Measurements from ENCODE around the gene DAP3. TPM values are rescaled to one million over a fixed set of nuclear protein-coding genes. Genes with fewer than 3 reads are reported as not detected.
"Not testable (repeated sequence)": the region's sequence is repeated elsewhere in the genome, so short reads cannot be mapped to it uniquely, and the experiment has no call there.

Gene DAP3
- polyA plus RNA-seq (2013, experiment 1 of 2) = 83.3 TPM
- 77.4 TPM for polyA plus RNA-seq (2013, experiment 2 of 2)

- not testable (repeated sequence) for H3K4me1 ChIP-seq (ENCODE audit: control insufficient read depth, insufficient read depth, low read length, poor library complexity, severe bottlenecking)
- H3K9me3 ChIP-seq (ENCODE audit: control insufficient read depth, low read length) = peaks cover 22% of the 10 kb centered on the region
- H3K27ac ChIP-seq (ENCODE audit: low read depth, low read length, severe bottlenecking) = peak within 1 kb of the TSS; percentile 100
- H3K36me3 ChIP-seq (ENCODE audit: control insufficient read depth, insufficient read depth, low read length) = peaks cover 42% of the 10 kb centered on the region
- H3K4me3 ChIP-seq (ENCODE audit: extremely low read depth, insufficient read depth, low read length, poor library complexity, severe bottlenecking) = peak within 1 kb of the TSS; percentile 93
- 0% methylated on average over 9 to 18 of the region's 28 CpGs for whole genome bisulfite sequencing, 2 experiments (ENCODE audit: insufficient coverage in 2 of 2)
Observed at GRCh38 chr1:155689081-155689607, at the start of gene DAP3. DAP3 (plus strand) TSS chr1:155689091; CDS start chr1:155709780, 20,689 bp downstream.

GRCh38 chr1:155640367-155640766 lies 48.5 kb upstream of the DAP3 start:
- H3K9me3 ChIP-seq (ENCODE audit: control insufficient read depth, low read length) = peaks cover 27% of the 10 kb centered on the region
- H3K27ac ChIP-seq (ENCODE audit: low read depth, low read length, severe bottlenecking) = no peak overlapping the region
- H3K4me3 ChIP-seq (ENCODE audit: extremely low read depth, insufficient read depth, low read length, poor library complexity, severe bottlenecking) = no peak overlapping the region
- H3K4me1 ChIP-seq (ENCODE audit: control insufficient read depth, insufficient read depth, low read length, poor library complexity, severe bottlenecking) = peaks cover 5% of the 10 kb centered on the region
- no peaks in the 10 kb centered on the region for H3K36me3 ChIP-seq (ENCODE audit: control insufficient read depth, insufficient read depth, low read length)

- H3K4me3 ChIP-seq (ENCODE audit: extremely low read depth, insufficient read depth, low read length, poor library complexity, severe bottlenecking); H3K4me1 ChIP-seq (ENCODE audit: control insufficient read depth, insufficient read depth, low read length, poor library complexity, severe bottlenecking); H3K36me3 ChIP-seq (ENCODE audit: control insufficient read depth, insufficient read depth, low read length); H3K27ac ChIP-seq (ENCODE audit: low read depth, low read length, severe bottlenecking): not testable (repeated sequence)
- peaks cover 27% of the 10 kb centered on the region for H3K9me3 ChIP-seq (ENCODE audit: control insufficient read depth, low read length)
- 88 to 100% methylated on average over 2 to 3 of the region's 11 CpGs for WGBS, 2 experiments (ENCODE audit: insufficient coverage in 2 of 2)
Observed at GRCh38 chr1:155642559-155643180, 46.2 kb upstream of the DAP3 start.

- Histone ChIP-seq H3K27ac (ENCODE audit: low read depth, low read length, severe bottlenecking) (no peak overlapping the region), H3K36me3 (ENCODE audit: control insufficient read depth, insufficient read depth, low read length) (no peaks in the 10 kb centered on the region), H3K4me3 (ENCODE audit: extremely low read depth, insufficient read depth, low read length, poor library complexity, severe bottlenecking) (no peak overlapping the region), H3K9me3 (ENCODE audit: control insufficient read depth, low read length) (peaks cover 27% of the 10 kb centered on the region), H3K4me1 (ENCODE audit: control insufficient read depth, insufficient read depth, low read length, poor library complexity, severe bottlenecking) (peaks cover 2% of the 10 kb centered on the region)
- WGBS, 2 experiments (ENCODE audit: insufficient coverage in 2 of 2) = 80 to 92% methylated on average over 1 to 2 of the region's 3 CpGs
Observed at GRCh38 chr1:155643230-155643629, 45.7 kb upstream of the DAP3 start.

- H3K4me1 ChIP-seq (ENCODE audit: control insufficient read depth, insufficient read depth, low read length, poor library complexity, severe bottlenecking) = peaks cover 2% of the 10 kb centered on the region
- no peak overlapping the region for H3K4me3 ChIP-seq (ENCODE audit: extremely low read depth, insufficient read depth, low read length, poor library complexity, severe bottlenecking)
- no peak overlapping the region for H3K27ac ChIP-seq (ENCODE audit: low read depth, low read length, severe bottlenecking)
- WGBS, 2 experiments (ENCODE audit: insufficient coverage in 2 of 2) = 90 to 93% methylated on average over 3 to 4 of the region's 4 CpGs
- peaks cover 27% of the 10 kb centered on the region for H3K9me3 ChIP-seq (ENCODE audit: control insufficient read depth, low read length)
- H3K36me3 ChIP-seq (ENCODE audit: control insufficient read depth, insufficient read depth, low read length) = no peaks in the 10 kb centered on the region
Observed at GRCh38 chr1:155645034-155645598, 43.8 kb upstream of the DAP3 start.

- Histone ChIP-seq H3K27ac (ENCODE audit: low read depth, low read length, severe bottlenecking) (no peak overlapping the region), H3K4me1 (ENCODE audit: control insufficient read depth, insufficient read depth, low read length, poor library complexity, severe bottlenecking) (no peaks in the 10 kb centered on the region), H3K36me3 (ENCODE audit: control insufficient read depth, insufficient read depth, low read length) (no peaks in the 10 kb centered on the region), H3K9me3 (ENCODE audit: control insufficient read depth, low read length) (peaks cover 27% of the 10 kb centered on the region), H3K4me3 (ENCODE audit: extremely low read depth, insufficient read depth, low read length, poor library complexity, severe bottlenecking) (no peak overlapping the region)
- 88 to 97% methylated on average over 4 to 6 of the region's 6 CpGs for WGBS, 2 experiments (ENCODE audit: insufficient coverage in 2 of 2)
Observed at GRCh38 chr1:155645648-155646047, 43.2 kb upstream of the DAP3 start.

- H3K36me3 ChIP-seq (ENCODE audit: control insufficient read depth, insufficient read depth, low read length) = no peaks in the 10 kb centered on the region
- H3K9me3 ChIP-seq (ENCODE audit: control insufficient read depth, low read length) = peaks cover 24% of the 10 kb centered on the region
- 69 to 90% methylated on average over 2 of the region's 2 CpGs for WGBS, 2 experiments (ENCODE audit: insufficient coverage in 2 of 2)
- no peak overlapping the region for H3K27ac ChIP-seq (ENCODE audit: low read depth, low read length, severe bottlenecking)
- H3K4me1 ChIP-seq (ENCODE audit: control insufficient read depth, insufficient read depth, low read length, poor library complexity, severe bottlenecking) = peaks cover 6% of the 10 kb centered on the region
- no peak overlapping the region for H3K4me3 ChIP-seq (ENCODE audit: extremely low read depth, insufficient read depth, low read length, poor library complexity, severe bottlenecking)
Observed at GRCh38 chr1:155646307-155646706, 42.6 kb upstream of the DAP3 start.

- Histone ChIP-seq H3K27ac (ENCODE audit: low read depth, low read length, severe bottlenecking) (peak overlapping the region; percentile 60), H3K4me3 (ENCODE audit: extremely low read depth, insufficient read depth, low read length, poor library complexity, severe bottlenecking) (no peak overlapping the region)
Observed at GRCh38 chr1:155648207-155649147, 40.4 kb upstream of the DAP3 start.

GRCh38 chr1:155649676-155650075 lies 39.2 kb upstream of the DAP3 start:
- no peaks in the 10 kb centered on the region for H3K36me3 ChIP-seq (ENCODE audit: control insufficient read depth, insufficient read depth, low read length)
- peaks cover 7% of the 10 kb centered on the region for H3K4me1 ChIP-seq (ENCODE audit: control insufficient read depth, insufficient read depth, low read length, poor library complexity, severe bottlenecking)
- no peaks in the 10 kb centered on the region for H3K9me3 ChIP-seq (ENCODE audit: control insufficient read depth, low read length)
- no peak overlapping the region for H3K27ac ChIP-seq (ENCODE audit: low read depth, low read length, severe bottlenecking)
- H3K4me3 ChIP-seq (ENCODE audit: extremely low read depth, insufficient read depth, low read length, poor library complexity, severe bottlenecking) = no peak overlapping the region

More at GRCh38 chr1:155648207-155649147, 40.4 kb upstream of the DAP3 start:
- Histone ChIP-seq H3K36me3 (ENCODE audit: control insufficient read depth, insufficient read depth, low read length) (no peaks in the 10 kb centered on the region), H3K9me3 (ENCODE audit: control insufficient read depth, low read length) (peaks cover 7% of the 10 kb centered on the region), H3K4me1 (ENCODE audit: control insufficient read depth, insufficient read depth, low read length, poor library complexity, severe bottlenecking) (peaks cover 7% of the 10 kb centered on the region)
- WGBS, 2 experiments (ENCODE audit: insufficient coverage in 2 of 2) = 68 to 72% methylated on average over 6 to 10 of the region's 11 CpGs

GRCh38 chr1:155650231-155650757 lies 38.6 kb upstream of the DAP3 start:
- H3K4me3 ChIP-seq (ENCODE audit: extremely low read depth, insufficient read depth, low read length, poor library complexity, severe bottlenecking) = no peak overlapping the region
- H3K36me3 ChIP-seq (ENCODE audit: control insufficient read depth, insufficient read depth, low read length) = no peaks in the 10 kb centered on the region
- H3K4me1 ChIP-seq (ENCODE audit: control insufficient read depth, insufficient read depth, low read length, poor library complexity, severe bottlenecking) = peaks cover 7% of the 10 kb centered on the region
- WGBS, 2 experiments (ENCODE audit: insufficient coverage in 2 of 2) = 88 to 92% methylated on average over 7 of the region's 7 CpGs
- no peak overlapping the region for H3K27ac ChIP-seq (ENCODE audit: low read depth, low read length, severe bottlenecking)
- no peaks in the 10 kb centered on the region for H3K9me3 ChIP-seq (ENCODE audit: control insufficient read depth, low read length)
